ENCODE results near the gene FGF1. TPM values are rescaled to one million over a fixed set of nuclear protein-coding genes. Genes with fewer than 3 reads are reported as not detected.
A peak's percentile ranks its signal among the peaks of the same experiment; 100 is the strongest.

The FGF1 gene
- total and polyA plus RNA-seq, 2 of the 4 experiments (the other 2 are of a cell fraction) = 7.6 to 7.7 TPM

GRCh38 chr5:142626099-142626498 lies 59.8 kb downstream of the FGF1 start:
- no peak overlapping the region for H3K56ac ChIP-seq (ENCODE audit: extremely low read depth, insufficient read depth, low read length)
- ChIA-PET CTCF (interaction anchor here (1.1 to 1.3 kb wide), 3 partner anchors 16 to 73 kb away, joined by 3 to 4 read pairs (median 3); no protein-coding TSS in a partner anchor), POLR2A (ENCODE audit: unreplicated experiment) (no interaction called here)
- no CpG with 5 or more reads among the region's 3 CpGs for WGBS, 2 experiments (ENCODE audit: extremely low coverage in 2 of 2, insufficient read length in 1 of 2)
- no peak for TF ChIP-seq CHD1 (IDR thresholded peaks at IDR 0.05; ENCODE audit: low read depth, low read length)
- TF ChIP-seq POLR2A (IDR thresholded peaks at IDR 0.05; ENCODE audit: low read depth, low read length) = no peak
- no peak for TF ChIP-seq SMC3 (IDR thresholded peaks at IDR 0.05; ENCODE audit: low read depth, low read length)
- no peak for TF ChIP-seq NFE2L2 (IDR thresholded peaks at IDR 0.05; ENCODE audit: low read depth, low read length)
- TF ChIP-seq BHLHE40 (IDR thresholded peaks at IDR 0.05; ENCODE audit: low read depth, low read length) = no peak
- TF ChIP-seq MXI1 (IDR thresholded peaks at IDR 0.05; ENCODE audit: borderline replicate concordance, low read depth, low read length) = no peak
- TF ChIP-seq MAFK (IDR thresholded peaks at IDR 0.05; ENCODE audit: low read depth, low read length) = no peak
- no peaks in the 10 kb centered on the region for H3K36me3 ChIP-seq (ENCODE audit: control insufficient read depth, insufficient read depth, low read length)
- H2BK5ac ChIP-seq (ENCODE audit: low read depth, low read length, poor library complexity, severe bottlenecking) = no peak overlapping the region
- H2AK9ac ChIP-seq (replicated peaks; ENCODE audit: low read depth, low read length, poor library complexity) = peak overlapping the region; percentile 23
- peak overlapping the region; percentile 35; the same call in 1 of the 2 replicates for H2BK20ac ChIP-seq (ENCODE audit: low read depth, low read length)
- H3K18ac ChIP-seq (ENCODE audit: low read depth, low read length) = peak overlapping the region; percentile 47; the same call in 1 of the 2 replicates
- no peak overlapping the region for H4K5ac ChIP-seq (ENCODE audit: low read depth, low read length)
- no peak overlapping the region for H3K27ac ChIP-seq (ENCODE audit: insufficient read depth, low read length)
- H3K79me1 ChIP-seq (ENCODE audit: low read depth in 1 of 2, low read length in 2 of 2) = peaks cover 0 to 3% of the 10 kb centered on the region in 2 experiments; a peak in 2 of 4 replicates
- H3K27me3 ChIP-seq (ENCODE audit: control insufficient read depth, insufficient read depth, low read length) = no peaks in the 10 kb centered on the region
- no peak for DNase-seq
- H2BK120ac ChIP-seq (ENCODE audit: low read depth, low read length) = peak overlapping the region; percentile 20
- BruUV-seq (replicated peaks) = no TSS peak
- H4K20me1 ChIP-seq (ENCODE audit: insufficient read depth, low read length) = no peaks in the 10 kb centered on the region
- H3K4me2 ChIP-seq (ENCODE audit: low read depth, low read length) = no peak overlapping the region
- peaks cover 5% of the 10 kb centered on the region for H3K9me1 ChIP-seq (ENCODE audit: insufficient read depth, low read length)
- H2AFZ ChIP-seq (replicated peaks; ENCODE audit: low read length, poor library complexity) = no peak overlapping the region
- peak overlapping the region in 1 of 2 experiments; percentile 28; a peak in 2 of 4 replicates for H4K8ac ChIP-seq (ENCODE audit: low read depth in 2 of 2, low read length in 2 of 2)
- peak overlapping the region; percentile 76; the same call in 2 of the 3 replicates for H2BK15ac ChIP-seq (ENCODE audit: low read depth, low read length)
- peaks cover 19% of the 10 kb centered on the region for H3K4me1 ChIP-seq (ENCODE audit: control insufficient read depth, insufficient read depth, low read length)
- H2AK5ac ChIP-seq (ENCODE audit: low read depth, low read length) = 0 out of 2 replicates have a peak overlapping the region, but pooled peaks have one; percentile 7
- dilution Hi-C loops (cut with HindIII; ENCODE audit: low sequenced_read_pairs, unreplicated experiment) = no loop called here
- H3K4me3 ChIP-seq (ENCODE audit: insufficient read depth, low read depth, low read length) = no peak overlapping the region
- intact Hi-C loops (cut with micrococcal nuclease) = no loop called here
- no peak for ATAC-seq (ENCODE audit: low read depth)
- no peak overlapping the region; the same call in 1 of the 2 replicates for H4K91ac ChIP-seq (ENCODE audit: insufficient read depth, low read depth, low read length)
- no peak overlapping the region for H3K4ac ChIP-seq (ENCODE audit: low read depth, low read length)
- no peak overlapping the region for H3K23ac ChIP-seq (ENCODE audit: low read depth, low read length)
- H3K9me3 ChIP-seq (ENCODE audit: control insufficient read depth, insufficient read depth, low read length) = no peaks in the 10 kb centered on the region
- in situ Hi-C loops (cut with MboI; ENCODE audit: low sequenced_read_pairs) = no loop called here
- no peak overlapping the region for H3K14ac ChIP-seq (replicated peaks; ENCODE audit: low read depth, low read length)
- no peak overlapping the region for H3K9ac ChIP-seq (ENCODE audit: low read depth, low read length)
